GM12878 (cell line): ENCODE data around the gene BRD3. TPM values are rescaled to one million over a fixed set of nuclear protein-coding genes. Genes with fewer than 3 reads are reported as not detected.

Experiments
- ATAC-seq: fragments of 200-7000 bp; cut with Tn5 transposase; 3 replicates; pipeline ENCODE4 v1.9.1; 2020; ENCODE audit warnings: mild to moderate bottlenecking, moderate library complexity
- BruUV-seq: library from RNA; stranded (reverse); fragments of 400-500 nt; replicated peaks from 2 replicates; lab custom pipeline; 2021; lab: Mats Ljungman, UMichigan
- CTCF ChIA-PET: fragments of 300-600 bp; sonication (Branson Sonifier 250); formaldehyde crosslinking; extraction: SDS; loops from one replicate; lab custom pipeline; 2021; ENCODE audit warnings: inconsistent platforms; lab: Yijun Ruan, JAX
- POLR2A ChIA-PET: fragments of 350-600 bp; formaldehyde crosslinking; extraction: SDS; loops from one replicate; lab custom pipeline; 2021; ENCODE audit warnings: inconsistent platforms; lab: Charles Lee
- RAD21 ChIA-PET: fragments of 300-600 bp; sonication (Branson Sonifier 250); formaldehyde crosslinking; loops from one replicate; lab custom pipeline; 2023; ENCODE audit warnings: antibody characterized with exemption; ENCODE audit not compliant: unreplicated experiment; lab: Charles Lee
- SMC1A ChIA-PET: fragments of 300-600 bp; sonication (Branson Sonifier 250); formaldehyde crosslinking; loops from one replicate; lab custom pipeline; 2023; ENCODE audit not compliant: unreplicated experiment, uncharacterized antibody; lab: Charles Lee
- DNase-seq: peaks from one replicate; pipeline ENCODE4 v3.0.0-alpha.2; 2011; ENCODE audit warnings: low read depth, low spot score
- FAIRE-seq: peaks from 3 replicates; lab custom pipeline; 2011; peaks lifted over from hg19 to GRCh38; lab: Jason Lieb, UNC
- H2AFZ ChIP-seq: 2 replicates; pipeline ENCODE4 v1.6.0; 2011; ENCODE audit warnings: low read depth, low read length, control low read depth; ENCODE audit not compliant: control insufficient read depth
- H3K27ac ChIP-seq: 2 replicates; pipeline ENCODE4 v1.5.1; 2011; ENCODE audit warnings: control low read depth; ENCODE audit not compliant: control insufficient read depth, insufficient read depth
- H3K27me3 ChIP-seq, 2 experiments: replicated peaks in 1 of 2; 2 replicates each; pipeline versions ENCODE4 v1.6.0 to v1.6.1; 2011; ENCODE audit warnings: low read length in 1 of 2; ENCODE audit not compliant: control insufficient read depth in 2 of 2, insufficient read depth in 2 of 2
- H3K36me3 ChIP-seq, 2 experiments: 2 replicates each; pipeline ENCODE4 v1.5.1; 2011; ENCODE audit warnings: low read length in 1 of 2; ENCODE audit not compliant: control insufficient read depth in 2 of 2, insufficient read depth in 2 of 2
- H3K4me1 ChIP-seq: 2 replicates; pipeline ENCODE4 v1.6.1; 2011; ENCODE audit warnings: mild to moderate bottlenecking, low read length, moderate library complexity, mixed read lengths; ENCODE audit not compliant: control insufficient read depth, insufficient read depth
- H3K4me2 ChIP-seq: 2 replicates; pipeline ENCODE4 v1.6.0; 2011; ENCODE audit warnings: control low read depth; ENCODE audit not compliant: control insufficient read depth, insufficient read depth
- H3K4me3 ChIP-seq: fragments of 200-600 bp; sonication (generic); 2 replicates; pipeline ENCODE4 v1.5.1; 2016
- H3K79me2 ChIP-seq: 2 replicates; pipeline ENCODE4 v1.6.0; 2011; ENCODE audit warnings: low read length; ENCODE audit not compliant: control insufficient read depth, insufficient read depth
- H3K9ac ChIP-seq: 2 replicates; pipeline ENCODE4 v1.8.0; 2011; ENCODE audit warnings: low read length, control low read depth, mixed read lengths; ENCODE audit not compliant: control insufficient read depth, insufficient read depth
- H3K9me3 ChIP-seq: replicated peaks from 3 replicates; pipeline ENCODE4 v1.5.1; 2011; ENCODE audit warnings: mild to moderate bottlenecking, low read length; ENCODE audit not compliant: control insufficient read depth, insufficient read depth
- H4K20me1 ChIP-seq: 2 replicates; pipeline ENCODE4 v1.6.0; 2011; ENCODE audit not compliant: control insufficient read depth, insufficient read depth
- KLF5 ChIP-seq: fragments of 450-650 bp; IDR thresholded peaks from 2 replicates; pipeline ENCODE4 v1.6.1; 2014; ENCODE audit warnings: mild to moderate bottlenecking; ENCODE audit not compliant: partially characterized antibody
- LARP7 ChIP-seq: fragments of 450-650 bp; IDR thresholded peaks from 2 replicates; pipeline ENCODE4 v1.6.1; 2017; ENCODE audit warnings: mild to moderate bottlenecking
- PAX8 ChIP-seq: fragments of 450-650 bp; IDR thresholded peaks from 2 replicates; pipeline ENCODE4 v1.6.1; 2017; ENCODE audit warnings: mild to moderate bottlenecking, moderate library complexity
- PKNOX1 ChIP-seq: fragments of 450-650 bp; IDR thresholded peaks from 2 replicates; pipeline ENCODE4 v1.6.1; 2016; ENCODE audit warnings: mild to moderate bottlenecking
- RAD21 ChIP-seq: IDR thresholded peaks from 2 replicates; pipeline ENCODE4 v1.6.1; 2011; ENCODE audit warnings: mild to moderate bottlenecking, low read depth, low read length, moderate library complexity; ENCODE audit not compliant: insufficient read depth
- WGBS: methylation state at CpG from one replicate; pipeline ENCODE4 v1.1.6; 2016; ENCODE audit warnings: low lambda C conversion rate; ENCODE audit not compliant: insufficient replicate concordance, insufficient coverage; ENCODE audit errors: missing lambda C conversion rate; 5-methylcytosine and 5-hydroxymethylcytosine counted together
- in situ Hi-C: fragments of 300-500 bp; cut with MboI; formaldehyde crosslinking; loops from 9 replicates; pipeline ENCODE4 v1.14.3; 2018; ENCODE audit warnings: mixed read lengths
- intact Hi-C: fragments of 100-400 bp; cut with micrococcal nuclease; formaldehyde crosslinking; loops from one replicate; pipeline ENCODE4 v1.14.2; 2022; ENCODE audit not compliant: unreplicated experiment
- polyA plus RNA-seq, 11 experiments: library from polyadenylated mRNA; depleted of rRNA in 4 of 11; unstranded in 6 of 11; stranded (reverse) in 5 of 11; fragments of >200 nt; fragmentation: Nextera tagmentation in 4 of 11; fragmentation: Illumina TruSeq in 1 of 11; extraction: Ambion mirVana in 4 of 11; extraction: Trizol in 1 of 11; gene quantifications; 1 replicate in 1 of 11; 2 replicates in 10 of 11; pipeline versions ENCODE4 v1.2.1 to v1.2.3, GENCODE V29; 2011 to 2016; ENCODE audit warnings: inconsistent platforms in 2 of 11, missing spikeins in 2 of 11, low read depth in 1 of 11
- total RNA-seq, 4 experiments: library from RNA; depleted of rRNA in 3 of 4; stranded (reverse); fragments of >200 nt in 3 of 4; fragmentation: Illumina TruSeq in 1 of 4; extraction: Trizol in 1 of 4; gene quantifications; 2 replicates each; pipeline versions ENCODE4 v1.2.1 to v1.2.3, GENCODE V29; 2013 to 2021

BRD3 gene
- total and polyA plus RNA-seq, 10 of the 15 experiments (the other 5 are each of a cell fraction or from before 2014, with no cell fraction given), result 0.53 to 20.8 (median 4.8) TPM

GRCh38 chr9:134030821-134031470 is 36.9 kb downstream of the BRD3 start:
- intact Hi-C loops, result no loop called here
- FAIRE-seq (no peak), ATAC-seq (no peak), DNase-seq (no peak)
- RAD21 ChIA-PET, result no interaction called here
- Histone ChIP-seq H3K4me2 (no peak overlapping the region), H3K4me3 (no peak overlapping the region), H3K36me3 (peaks cover 0 to 15% of the 10 kb centered on the region in 2 experiments; a peak in 3 of 4 replicates), H3K9ac (no peak overlapping the region), H2AFZ (no peak overlapping the region), H3K27me3 (no peaks in the 10 kb centered on the region), H3K27ac (no peak overlapping the region), H3K79me2 (no peaks in the 10 kb centered on the region), H4K20me1 (no peaks in the 10 kb centered on the region), H3K9me3 (no peaks in the 10 kb centered on the region), H3K4me1 (peaks cover 5% of the 10 kb centered on the region)
- TF ChIP-seq PKNOX1 (no peak), KLF5 (no peak), PAX8 (no peak), LARP7 (no peak), RAD21 (no peak)
- SMC1A ChIA-PET, result no interaction called here
- in situ Hi-C loops, result no loop called here
- WGBS, result 96% methylated on average over 23 of the region's 29 CpGs
- no TSS peak for BruUV-seq
- POLR2A ChIA-PET, result no interaction called here
- CTCF ChIA-PET, result no interaction called here
